Measurements from ENCODE around the gene PSMB7.

DNA sequence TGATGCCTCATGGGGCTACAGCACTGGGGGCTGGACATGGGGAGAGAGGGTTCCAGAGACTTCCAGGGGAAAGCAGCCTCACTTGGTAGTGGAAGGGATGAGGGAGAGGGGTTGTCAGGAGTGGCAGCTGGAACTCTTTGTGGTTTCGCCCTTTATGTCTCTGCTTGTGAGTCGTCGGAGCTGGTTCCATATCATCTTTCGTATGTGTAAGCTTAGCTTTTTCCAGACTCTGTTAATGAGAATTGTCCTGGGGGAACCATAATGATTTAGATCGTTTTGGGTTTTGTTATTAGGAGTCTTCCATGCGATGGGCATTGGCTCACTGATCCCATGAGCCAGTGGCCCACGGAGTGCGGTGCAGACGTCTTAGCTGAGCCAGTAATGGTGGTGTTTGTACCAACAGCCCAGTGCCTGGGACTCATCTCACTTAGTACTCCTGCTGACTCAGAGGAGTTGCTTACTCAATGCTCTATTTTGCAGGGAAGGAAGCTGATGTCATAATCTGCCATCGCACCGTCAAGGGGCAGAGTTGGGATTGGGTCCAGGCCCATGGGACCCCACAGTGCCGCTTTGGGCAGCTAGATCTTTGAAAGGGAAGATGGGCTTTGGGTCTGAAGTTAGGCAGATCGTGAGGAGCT lies 109.0 kb downstream of the PSMB7 start:
- TF ChIP-seq BACH1 (IDR thresholded peaks at IDR 0.05; ENCODE audit: low read length), result no peak
- TF ChIP-seq TAF1 (IDR thresholded peaks at IDR 0.05; ENCODE audit: low read depth, low read length), result no peak
- no peak for TF ChIP-seq ASH2L (IDR thresholded peaks at IDR 0.05; ENCODE audit: low read length)
- no peak for TF ChIP-seq BRCA1 (IDR thresholded peaks at IDR 0.05; ENCODE audit: low read depth, low read length)
- no peak for TF ChIP-seq POLR2A (IDR thresholded peaks at IDR 0.05; ENCODE audit: control extremely low read depth in 1 of 2, low read depth in 2 of 2, low read length in 2 of 2)
- no peak for TF ChIP-seq POLR2AphosphoS5 (IDR thresholded peaks at IDR 0.05; ENCODE audit: low read depth, low read length)
- TF ChIP-seq EZH2 (IDR thresholded peaks at IDR 0.05; ENCODE audit: low read depth, low read length, severe bottlenecking), result no peak
- TF ChIP-seq, protein P1, sequence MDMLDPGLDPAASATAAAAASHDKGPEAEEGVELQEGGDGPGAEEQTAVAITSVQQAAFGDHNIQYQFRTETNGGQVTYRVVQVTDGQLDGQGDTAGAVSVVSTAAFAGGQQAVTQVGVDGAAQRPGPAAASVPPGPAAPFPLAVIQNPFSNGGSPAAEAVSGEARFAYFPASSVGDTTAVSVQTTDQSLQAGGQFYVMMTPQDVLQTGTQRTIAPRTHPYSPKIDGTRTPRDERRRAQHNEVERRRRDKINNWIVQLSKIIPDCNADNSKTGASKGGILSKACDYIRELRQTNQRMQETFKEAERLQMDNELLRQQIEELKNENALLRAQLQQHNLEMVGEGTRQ (IDR thresholded peaks at IDR 0.05; ENCODE audit: low read length), result no peak
- TF ChIP-seq, protein P2, sequence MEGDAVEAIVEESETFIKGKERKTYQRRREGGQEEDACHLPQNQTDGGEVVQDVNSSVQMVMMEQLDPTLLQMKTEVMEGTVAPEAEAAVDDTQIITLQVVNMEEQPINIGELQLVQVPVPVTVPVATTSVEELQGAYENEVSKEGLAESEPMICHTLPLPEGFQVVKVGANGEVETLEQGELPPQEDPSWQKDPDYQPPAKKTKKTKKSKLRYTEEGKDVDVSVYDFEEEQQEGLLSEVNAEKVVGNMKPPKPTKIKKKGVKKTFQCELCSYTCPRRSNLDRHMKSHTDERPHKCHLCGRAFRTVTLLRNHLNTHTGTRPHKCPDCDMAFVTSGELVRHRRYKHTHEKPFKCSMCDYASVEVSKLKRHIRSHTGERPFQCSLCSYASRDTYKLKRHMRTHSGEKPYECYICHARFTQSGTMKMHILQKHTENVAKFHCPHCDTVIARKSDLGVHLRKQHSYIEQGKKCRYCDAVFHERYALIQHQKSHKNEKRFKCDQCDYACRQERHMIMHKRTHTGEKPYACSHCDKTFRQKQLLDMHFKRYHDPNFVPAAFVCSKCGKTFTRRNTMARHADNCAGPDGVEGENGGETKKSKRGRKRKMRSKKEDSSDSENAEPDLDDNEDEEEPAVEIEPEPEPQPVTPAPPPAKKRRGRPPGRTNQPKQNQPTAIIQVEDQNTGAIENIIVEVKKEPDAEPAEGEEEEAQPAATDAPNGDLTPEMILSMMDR (IDR thresholded peaks at IDR 0.05; ENCODE audit: control extremely low read depth in 1 of 3, insufficient read depth in 1 of 3, low read depth in 1 of 3, low read length in 3 of 3), result no peak
- no peak for TF ChIP-seq TEAD4 (IDR thresholded peaks at IDR 0.05; ENCODE audit: low read depth, low read length)
- TF ChIP-seq SP1 (IDR thresholded peaks at IDR 0.05; ENCODE audit: low read depth, low read length), result no peak
- TF ChIP-seq RXRA (IDR thresholded peaks at IDR 0.05; ENCODE audit: insufficient read depth, low read depth, low read length), result no peak
- TF ChIP-seq, protein P3, sequence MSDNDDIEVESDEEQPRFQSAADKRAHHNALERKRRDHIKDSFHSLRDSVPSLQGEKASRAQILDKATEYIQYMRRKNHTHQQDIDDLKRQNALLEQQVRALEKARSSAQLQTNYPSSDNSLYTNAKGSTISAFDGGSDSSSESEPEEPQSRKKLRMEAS (IDR thresholded peaks at IDR 0.05), result no peak
- TF ChIP-seq EP300 (IDR thresholded peaks at IDR 0.05; ENCODE audit: borderline replicate concordance in 1 of 2, low read depth in 2 of 2, low read length in 2 of 2), result no peak

All from H1 (cell line).